ENCODE data around the gene NAT9.

GRCh38 chr17:74822335-74822938 lies 46.3 kb upstream of the NAT9 start:
- TF ChIP-seq CTCF (IDR thresholded peaks at IDR 0.05), result no peak
- TF ChIP-seq POLR2A (IDR thresholded peaks at IDR 0.05), result no peak

Data from right lobe of liver (tissue), 4 donors.